Right lobe of liver (tissue), 4 donors: ENCODE results near the gene MAGEF1.

Experiments used
- POLR2A ChIP-seq: fragments of 450-650 bp; IDR thresholded peaks from one replicate; pipeline ENCODE4 v1.6.1; 2017; ENCODE audit warnings: antibody characterized with exemption, mild to moderate bottlenecking
- TF ChIP-seq, protein P1 (sequence below), 4 donors: fragments of 200-600 bp in 3 of 4; fragments of 450-650 bp in 1 of 4; IDR thresholded peaks; one replicate each; pipeline versions ENCODE4 v1.5.1 to v1.8.0; 2016 to 2022; ENCODE audit warnings: antibody characterized with exemption in 4 of 4, mild to moderate bottlenecking in 2 of 4
- donor health status: DM: no; HTN: no; CAD: no.
- donor health status: DM: no; HTN: no; CAD: no.
- donor health status: DM: no; HTN: yes; CAD: no.

DNA sequence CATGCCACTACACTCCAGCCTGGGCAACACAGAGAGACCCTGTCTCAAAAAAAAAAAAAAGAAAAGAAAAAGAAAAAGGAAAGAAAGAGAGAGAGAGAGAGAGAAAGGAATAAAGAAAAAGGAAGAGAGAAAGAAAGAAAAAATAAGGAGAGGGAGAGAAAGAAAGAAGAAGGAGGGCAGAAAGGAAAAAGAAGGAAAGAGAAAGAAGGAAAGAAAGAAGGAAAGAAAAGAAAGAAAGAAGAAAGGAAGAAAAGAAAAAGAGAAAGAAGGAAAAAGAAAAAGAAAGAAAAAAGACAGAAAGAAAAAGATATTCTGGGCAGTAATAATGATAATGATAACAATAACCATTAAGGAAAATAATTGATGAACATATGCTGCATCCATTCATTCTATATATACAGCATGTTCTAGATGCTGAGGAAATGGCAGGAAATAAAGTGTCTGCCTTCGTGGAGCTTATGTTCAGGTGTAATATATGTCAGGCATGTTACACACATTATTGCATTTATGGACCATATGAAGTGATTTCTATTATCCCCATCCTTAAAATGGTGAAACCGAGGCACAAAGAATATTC, 37.4 kb upstream of the MAGEF1 start:
- TF ChIP-seq POLR2A = no peak
- TF ChIP-seq, protein P1, sequence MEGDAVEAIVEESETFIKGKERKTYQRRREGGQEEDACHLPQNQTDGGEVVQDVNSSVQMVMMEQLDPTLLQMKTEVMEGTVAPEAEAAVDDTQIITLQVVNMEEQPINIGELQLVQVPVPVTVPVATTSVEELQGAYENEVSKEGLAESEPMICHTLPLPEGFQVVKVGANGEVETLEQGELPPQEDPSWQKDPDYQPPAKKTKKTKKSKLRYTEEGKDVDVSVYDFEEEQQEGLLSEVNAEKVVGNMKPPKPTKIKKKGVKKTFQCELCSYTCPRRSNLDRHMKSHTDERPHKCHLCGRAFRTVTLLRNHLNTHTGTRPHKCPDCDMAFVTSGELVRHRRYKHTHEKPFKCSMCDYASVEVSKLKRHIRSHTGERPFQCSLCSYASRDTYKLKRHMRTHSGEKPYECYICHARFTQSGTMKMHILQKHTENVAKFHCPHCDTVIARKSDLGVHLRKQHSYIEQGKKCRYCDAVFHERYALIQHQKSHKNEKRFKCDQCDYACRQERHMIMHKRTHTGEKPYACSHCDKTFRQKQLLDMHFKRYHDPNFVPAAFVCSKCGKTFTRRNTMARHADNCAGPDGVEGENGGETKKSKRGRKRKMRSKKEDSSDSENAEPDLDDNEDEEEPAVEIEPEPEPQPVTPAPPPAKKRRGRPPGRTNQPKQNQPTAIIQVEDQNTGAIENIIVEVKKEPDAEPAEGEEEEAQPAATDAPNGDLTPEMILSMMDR (IDR thresholded peaks at IDR 0.05) = no peak
